ENCODE data around the gene LRFN4. TPM values are rescaled to one million over a fixed set of nuclear protein-coding genes. Genes with fewer than 3 reads are reported as not detected.

LRFN4 gene
- total and polyA plus RNA-seq, 10 of the 15 experiments (the other 5 are each of a cell fraction or from before 2014, with no cell fraction given) = 0.03 to 43.8 (median 4.9) TPM

DNA sequence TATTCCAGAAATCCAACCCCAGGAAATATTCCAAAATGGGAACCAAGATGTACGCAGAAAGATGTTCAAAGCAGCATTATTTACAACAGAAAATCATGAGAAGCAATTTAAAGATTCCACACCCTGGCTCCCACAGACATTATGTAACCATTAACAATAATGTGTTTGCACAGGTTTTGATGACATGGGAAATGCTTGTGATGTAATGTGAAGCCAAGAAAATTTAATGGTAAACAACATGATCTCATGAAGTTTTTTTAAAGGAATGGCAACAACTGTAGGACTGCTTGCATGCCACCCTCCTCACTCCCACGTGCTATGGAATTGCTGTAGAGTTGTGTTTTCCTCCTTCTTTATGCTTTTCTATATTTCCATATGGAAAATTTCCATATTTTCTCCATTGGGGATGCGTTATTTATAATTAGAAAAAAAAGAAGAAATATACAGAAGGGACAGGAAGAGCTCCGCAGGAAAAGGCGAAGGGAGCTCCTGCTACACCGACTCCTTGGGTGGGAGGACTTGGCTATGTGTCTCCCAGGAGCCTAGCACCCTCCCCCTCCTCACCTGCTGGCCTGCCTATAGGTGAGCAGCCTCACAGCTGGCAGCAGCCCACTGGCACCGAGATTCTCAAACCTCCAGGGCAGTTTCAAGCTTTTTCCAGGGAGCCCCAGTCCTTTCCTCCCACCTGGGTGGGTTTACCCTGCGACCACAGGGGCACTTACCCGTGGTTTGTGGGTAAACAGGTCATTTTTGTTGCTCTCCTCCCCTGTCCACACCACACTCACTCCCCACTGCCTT is 20.9 kb downstream of the LRFN4 start (continued):
- TF ChIP-seq, protein P1, sequence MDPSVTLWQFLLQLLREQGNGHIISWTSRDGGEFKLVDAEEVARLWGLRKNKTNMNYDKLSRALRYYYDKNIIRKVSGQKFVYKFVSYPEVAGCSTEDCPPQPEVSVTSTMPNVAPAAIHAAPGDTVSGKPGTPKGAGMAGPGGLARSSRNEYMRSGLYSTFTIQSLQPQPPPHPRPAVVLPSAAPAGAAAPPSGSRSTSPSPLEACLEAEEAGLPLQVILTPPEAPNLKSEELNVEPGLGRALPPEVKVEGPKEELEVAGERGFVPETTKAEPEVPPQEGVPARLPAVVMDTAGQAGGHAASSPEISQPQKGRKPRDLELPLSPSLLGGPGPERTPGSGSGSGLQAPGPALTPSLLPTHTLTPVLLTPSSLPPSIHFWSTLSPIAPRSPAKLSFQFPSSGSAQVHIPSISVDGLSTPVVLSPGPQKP (IDR thresholded peaks at IDR 0.05; ENCODE audit: low read depth, low read length) = no peak
- no peak for TF ChIP-seq ETV6 (conservative IDR thresholded peaks at IDR 0.05 in 1 of 2, IDR thresholded peaks at IDR 0.05 in 1 of 2; ENCODE audit: borderline replicate concordance in 1 of 2, low read depth in 1 of 2)
- TF ChIP-seq, protein P2, sequence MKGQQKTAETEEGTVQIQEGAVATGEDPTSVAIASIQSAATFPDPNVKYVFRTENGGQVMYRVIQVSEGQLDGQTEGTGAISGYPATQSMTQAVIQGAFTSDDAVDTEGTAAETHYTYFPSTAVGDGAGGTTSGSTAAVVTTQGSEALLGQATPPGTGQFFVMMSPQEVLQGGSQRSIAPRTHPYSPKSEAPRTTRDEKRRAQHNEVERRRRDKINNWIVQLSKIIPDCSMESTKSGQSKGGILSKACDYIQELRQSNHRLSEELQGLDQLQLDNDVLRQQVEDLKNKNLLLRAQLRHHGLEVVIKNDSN (IDR thresholded peaks at IDR 0.05; ENCODE audit: borderline replicate concordance, extremely low read length, insufficient read depth, low read depth, low read length) = no peak

DNA sequence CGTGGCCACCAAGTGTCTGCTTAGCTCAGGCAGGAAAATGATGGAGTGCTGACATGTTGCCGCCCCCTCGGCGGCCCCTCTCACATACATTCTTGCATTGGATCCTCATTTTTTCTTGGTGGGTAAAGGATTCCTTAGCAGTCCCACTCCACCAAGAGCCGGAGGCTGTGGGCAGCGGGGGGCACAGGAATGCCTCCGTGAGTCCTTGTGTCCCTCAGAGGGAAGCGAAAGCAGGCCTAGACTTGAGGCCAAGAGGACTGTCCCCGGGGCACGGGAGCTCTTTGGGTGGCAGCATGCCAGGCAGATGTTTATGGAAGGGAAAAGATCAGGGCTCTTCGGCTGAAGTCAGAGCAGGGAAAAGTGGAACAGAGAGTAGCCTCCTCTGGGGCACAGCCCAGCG is 21.6 kb downstream of the LRFN4 start:
- Histone ChIP-seq H3K79me2 (ENCODE audit: control insufficient read depth, insufficient read depth, low read length) (no peaks in the 10 kb centered on the region), H2AFZ (ENCODE audit: control insufficient read depth, low read depth, low read length) (no peak overlapping the region), H3K9ac (ENCODE audit: control insufficient read depth, insufficient read depth, low read length) (no peak overlapping the region), H4K20me1 (ENCODE audit: control insufficient read depth, insufficient read depth) (no peaks in the 10 kb centered on the region), H3K27me3 (replicated peaks in 1 of 2; ENCODE audit: control insufficient read depth in 2 of 2, insufficient read depth in 2 of 2, low read length in 1 of 2) (peaks cover 0 to 1% of the 10 kb centered on the region in 2 experiments; a peak in 2 of 4 replicates), H3K4me2 (ENCODE audit: control insufficient read depth, insufficient read depth) (no peak overlapping the region), H3K36me3 (ENCODE audit: control insufficient read depth in 2 of 2, insufficient read depth in 2 of 2, low read length in 1 of 2) (no peaks in the 10 kb centered on the region), H3K9me3 (replicated peaks; ENCODE audit: control insufficient read depth, insufficient read depth, low read length) (no peaks in the 10 kb centered on the region), H3K4me3 (no peak overlapping the region), H3K27ac (ENCODE audit: control insufficient read depth, insufficient read depth) (no peak overlapping the region), H3K4me1 (ENCODE audit: control insufficient read depth, insufficient read depth, low read length) (peaks cover 3% of the 10 kb centered on the region; the same call in 1 of the 2 replicates)
- ChIA-PET POLR2A (no interaction called here), SMC1A (ENCODE audit: uncharacterized antibody, unreplicated experiment) (no interaction called here), RAD21 (ENCODE audit: unreplicated experiment) (no interaction called here), CTCF (no interaction called here)
- WGBS (ENCODE audit: insufficient coverage, insufficient replicate concordance, low lambda C conversion rate, missing lambda C conversion rate) = 45% methylated on average over 12 of the region's 12 CpGs
- FAIRE-seq (no peak), ATAC-seq (no peak), DNase-seq (ENCODE audit: low read depth, low spot score) (no peak)
- intact Hi-C loops (cut with micrococcal nuclease; ENCODE audit: unreplicated experiment) (no loop called here), in situ Hi-C loops (cut with MboI) (no loop called here)
- no peak for TF ChIP-seq MAX (IDR thresholded peaks at IDR 0.05; ENCODE audit: low read depth, low read length)
- no peak for TF ChIP-seq CBFB (IDR thresholded peaks at IDR 0.05; ENCODE audit: low read depth)
- no peak for TF ChIP-seq KAT2A (conservative IDR thresholded peaks at IDR 0.05; ENCODE audit: control insufficient read depth, low read depth, low read length)
- no peak for TF ChIP-seq STAT1 (conservative IDR thresholded peaks at IDR 0.05)
- no peak for TF ChIP-seq POLR2AphosphoS2 (IDR thresholded peaks at IDR 0.05; ENCODE audit: low read depth, low read length)
- TF ChIP-seq ZBTB33 (IDR thresholded peaks at IDR 0.05) = no peak
- no peak for TF ChIP-seq SMAD5 (IDR thresholded peaks at IDR 0.05; ENCODE audit: low read depth)
- BruUV-seq (replicated peaks) = no TSS peak
